ENCODE measurements around the gene CYRIA. TPM values are rescaled to one million over a fixed set of nuclear protein-coding genes. Genes with fewer than 3 reads are reported as not detected.

The CYRIA gene
- total RNA-seq, 1 donor = 0.43 TPM

DNA sequence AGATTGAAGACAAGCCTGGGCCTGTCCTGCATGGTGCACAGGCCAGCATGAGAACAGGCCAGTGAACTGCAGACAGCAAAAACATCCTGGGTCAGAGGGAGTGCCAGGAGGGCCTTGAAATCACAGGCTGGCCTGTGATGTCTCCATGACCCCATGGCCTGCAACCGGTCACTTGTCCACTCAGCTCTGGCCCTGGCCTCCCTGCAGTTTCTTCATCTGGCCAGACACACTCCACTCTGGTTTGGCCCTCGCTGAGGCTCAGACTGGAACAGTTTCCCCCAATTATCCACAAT, 12.6 kb downstream of the CYRIA start:
- H3K4me3 ChIP-seq (ENCODE audit: low read depth, low read length) = no peak overlapping the region
- DNase-seq (ENCODE audit: low read depth) = no peak
- TF ChIP-seq, protein P1, sequence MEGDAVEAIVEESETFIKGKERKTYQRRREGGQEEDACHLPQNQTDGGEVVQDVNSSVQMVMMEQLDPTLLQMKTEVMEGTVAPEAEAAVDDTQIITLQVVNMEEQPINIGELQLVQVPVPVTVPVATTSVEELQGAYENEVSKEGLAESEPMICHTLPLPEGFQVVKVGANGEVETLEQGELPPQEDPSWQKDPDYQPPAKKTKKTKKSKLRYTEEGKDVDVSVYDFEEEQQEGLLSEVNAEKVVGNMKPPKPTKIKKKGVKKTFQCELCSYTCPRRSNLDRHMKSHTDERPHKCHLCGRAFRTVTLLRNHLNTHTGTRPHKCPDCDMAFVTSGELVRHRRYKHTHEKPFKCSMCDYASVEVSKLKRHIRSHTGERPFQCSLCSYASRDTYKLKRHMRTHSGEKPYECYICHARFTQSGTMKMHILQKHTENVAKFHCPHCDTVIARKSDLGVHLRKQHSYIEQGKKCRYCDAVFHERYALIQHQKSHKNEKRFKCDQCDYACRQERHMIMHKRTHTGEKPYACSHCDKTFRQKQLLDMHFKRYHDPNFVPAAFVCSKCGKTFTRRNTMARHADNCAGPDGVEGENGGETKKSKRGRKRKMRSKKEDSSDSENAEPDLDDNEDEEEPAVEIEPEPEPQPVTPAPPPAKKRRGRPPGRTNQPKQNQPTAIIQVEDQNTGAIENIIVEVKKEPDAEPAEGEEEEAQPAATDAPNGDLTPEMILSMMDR (IDR thresholded peaks at IDR 0.05; ENCODE audit: insufficient read depth, low read depth, low read length) = no peak

- peak; percentile 90 for DNase-seq (ENCODE audit: low read depth)
- TF ChIP-seq, protein P1 (IDR thresholded peaks at IDR 0.05; ENCODE audit: insufficient read depth, low read depth, low read length) = no peak
- H3K4me3 ChIP-seq (ENCODE audit: low read depth, low read length) = no peak overlapping the region
Observed at GRCh38 chr2:16652296-16653082, 13.1 kb downstream of the CYRIA start.

DNA sequence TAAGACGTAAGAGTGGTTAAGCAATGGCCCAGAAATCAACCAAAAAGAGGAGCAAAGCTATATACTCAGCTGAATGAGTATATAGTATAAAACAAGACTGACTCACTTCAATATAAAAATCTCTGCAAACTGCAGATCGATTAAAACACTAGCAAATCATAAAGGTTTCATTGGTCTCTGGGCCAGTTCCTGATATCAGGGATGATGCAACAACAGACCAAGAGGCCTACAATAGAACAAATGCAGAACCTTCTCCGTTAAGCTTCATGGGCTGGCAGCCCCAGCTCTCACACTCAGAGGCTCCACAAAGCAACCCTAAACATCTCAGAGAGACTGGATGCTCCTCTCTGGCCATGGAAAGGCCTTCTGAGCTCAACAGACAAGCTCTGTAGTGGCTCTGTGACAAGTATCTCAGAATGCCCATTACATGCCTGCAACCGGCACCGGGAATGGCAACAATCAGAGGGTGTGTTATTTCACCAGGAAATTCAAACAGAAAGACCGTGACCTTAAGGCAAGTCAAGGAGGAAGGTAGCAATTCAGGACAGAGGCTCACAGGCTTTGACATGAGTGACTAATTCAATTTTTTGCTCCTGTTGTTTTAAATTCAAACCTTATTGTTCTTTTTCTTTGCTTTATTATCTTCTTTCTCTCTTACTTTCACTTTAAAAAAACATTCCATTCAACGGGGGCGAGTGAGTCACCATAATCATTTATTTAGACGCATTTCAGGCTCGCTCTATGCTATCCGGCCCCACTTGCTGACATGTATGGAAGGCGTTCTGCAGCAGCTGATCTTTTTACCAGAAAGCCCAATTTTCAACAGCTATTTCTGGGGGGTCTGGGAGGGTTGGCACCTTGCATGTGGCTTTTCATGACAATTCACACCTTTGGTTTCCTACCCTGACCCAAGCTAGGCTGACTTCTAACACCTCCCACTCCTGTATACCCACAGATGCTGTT, 15.1 kb downstream of the CYRIA start:
- peak overlapping the region; percentile 35 for H3K4me3 ChIP-seq (ENCODE audit: low read depth, low read length)
- peak; percentile 63 for DNase-seq (ENCODE audit: low read depth)
- TF ChIP-seq, protein P1 (IDR thresholded peaks at IDR 0.05; ENCODE audit: insufficient read depth, low read depth, low read length) = no peak

DNA sequence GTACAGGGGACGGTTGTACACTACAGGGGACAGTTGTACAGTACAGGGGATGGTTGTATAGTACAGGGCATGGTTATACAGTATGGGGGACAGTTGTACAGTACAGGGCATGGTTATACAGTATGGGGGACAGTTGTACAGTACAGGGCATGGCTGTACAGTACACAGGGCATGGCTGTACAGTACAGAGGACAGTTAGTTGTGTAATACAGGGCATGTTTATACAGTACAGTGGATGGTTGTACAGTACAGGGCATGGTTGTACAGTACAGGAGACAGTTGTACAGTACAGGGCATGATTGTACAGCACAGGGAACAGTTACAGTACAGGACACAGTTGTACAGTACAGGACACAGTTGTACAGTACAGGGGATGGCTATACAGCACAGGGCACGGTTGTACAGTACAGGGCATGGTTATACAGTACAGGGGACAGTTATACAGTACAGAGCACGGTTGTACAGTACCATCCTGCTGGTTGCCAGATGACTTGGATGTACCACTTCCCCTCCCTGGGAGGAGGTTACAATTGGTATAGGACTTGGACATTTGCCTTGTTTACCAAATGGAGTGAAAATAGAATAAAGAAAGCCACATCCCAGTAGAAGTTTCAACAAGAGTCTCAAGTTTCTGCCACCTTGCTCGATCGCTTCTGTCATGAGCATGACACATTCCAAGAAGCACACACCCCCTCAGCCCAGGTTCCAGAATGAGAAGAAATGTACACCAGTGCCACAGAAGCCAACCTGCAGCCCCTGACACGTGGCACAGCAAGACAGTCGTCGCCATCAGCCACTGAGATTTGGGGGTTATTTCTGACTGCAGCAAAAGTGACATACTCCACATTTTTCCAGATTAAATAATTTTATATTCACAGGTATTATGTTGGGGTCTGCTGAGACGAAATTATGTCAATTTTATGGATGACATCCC, 16.0 kb downstream of the CYRIA start:
- TF ChIP-seq, protein P1 (IDR thresholded peaks at IDR 0.05; ENCODE audit: insufficient read depth, low read depth, low read length) = no peak
- DNase-seq (ENCODE audit: low read depth) = no peak
- no peak overlapping the region for H3K4me3 ChIP-seq (ENCODE audit: low read depth, low read length)

DNA sequence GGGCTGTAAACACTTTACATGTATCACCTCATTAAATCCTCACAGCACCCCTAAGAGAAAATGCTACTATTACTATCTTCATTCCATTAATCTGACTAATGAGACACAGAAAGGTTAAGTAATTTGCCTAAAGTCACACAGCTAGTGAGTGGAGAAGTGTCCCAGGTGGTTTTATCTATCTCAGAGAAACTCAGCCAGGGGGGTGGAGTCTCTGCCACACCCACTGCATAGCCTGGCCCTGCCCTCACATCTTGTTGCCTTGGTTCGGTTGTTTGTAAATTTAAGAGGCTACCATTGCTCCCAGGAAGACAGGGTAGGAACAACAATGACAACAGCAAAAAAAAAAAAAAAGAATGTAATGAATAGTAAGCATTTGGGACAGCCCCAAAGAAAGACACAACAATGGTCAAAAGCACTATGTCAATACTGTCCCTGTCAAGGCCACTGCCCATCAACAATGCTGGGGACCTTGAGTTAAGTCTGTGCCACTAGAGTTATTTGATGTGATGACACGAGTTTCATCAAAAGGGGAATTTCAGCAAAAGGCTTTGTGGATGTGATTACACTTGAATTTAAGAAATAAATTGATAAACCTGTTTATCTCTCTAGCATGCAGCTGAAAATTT, 17.5 kb downstream of the CYRIA start:
- TF ChIP-seq, protein P1 (IDR thresholded peaks at IDR 0.05; ENCODE audit: insufficient read depth, low read depth, low read length) = no peak
- DNase-seq (ENCODE audit: low read depth) = no peak
- no peak overlapping the region for H3K4me3 ChIP-seq (ENCODE audit: low read depth, low read length)

Data from fibroblast of villous mesenchyme (primary cell).